HepG2 (cell line): ENCODE measurements around the gene SNAP23. TPM values are rescaled to one million over a fixed set of nuclear protein-coding genes. Genes with fewer than 3 reads are reported as not detected.

Experiments used
- AKAP8 ChIP-seq: sonication (generic); formaldehyde crosslinking; IDR thresholded peaks from 2 replicates; pipeline ENCODE4 v1.5.1; 2020; ENCODE audit warnings: mild to moderate bottlenecking, missing genetic modification reagents
- ATM ChIP-seq: fragments of 450-650 bp; IDR thresholded peaks from 2 replicates; pipeline ENCODE4 v1.7.1; 2017; ENCODE audit warnings: mild to moderate bottlenecking, borderline replicate concordance
- BHLHE40 ChIP-seq: IDR thresholded peaks from 2 replicates; pipeline ENCODE4 v1.6.1; 2011; ENCODE audit warnings: low read length, improper control_type of control experiment
- DNMT3B ChIP-seq: conservative IDR thresholded peaks from 2 replicates; pipeline ENCODE4 v1.6.1; 2016; ENCODE audit warnings: missing biosample characterization, control low read depth
- FOXK1 ChIP-seq: sonication (generic); formaldehyde crosslinking; IDR thresholded peaks from 2 replicates; pipeline ENCODE4 v1.4.0; 2020; ENCODE audit warnings: low read depth, missing genetic modification reagents, borderline replicate concordance
- FOXM1 ChIP-seq: sonication (generic); formaldehyde crosslinking; IDR thresholded peaks from 2 replicates; pipeline ENCODE4 v1.5.0; 2020; ENCODE audit warnings: missing genetic modification reagents
- MIER2 ChIP-seq: IDR thresholded peaks from 2 replicates; pipeline ENCODE4 v1.6.1; 2016; ENCODE audit warnings: missing biosample characterization, missing genetic modification reagents
- MTF1 ChIP-seq: sonication (generic); formaldehyde crosslinking; IDR thresholded peaks from 2 replicates; pipeline ENCODE4 v1.5.0; 2020; ENCODE audit warnings: missing genetic modification reagents
- MXD4 ChIP-seq: IDR thresholded peaks from 2 replicates; pipeline ENCODE4 v1.6.1; 2016; ENCODE audit warnings: mild to moderate bottlenecking, missing biosample characterization, missing genetic modification reagents
- MYPOP ChIP-seq: sonication (generic); formaldehyde crosslinking; IDR thresholded peaks from 2 replicates; pipeline ENCODE4 v1.8.1; 2023; ENCODE audit warnings: mild to moderate bottlenecking, moderate library complexity, missing genetic modification reagents
- NONO ChIP-seq, 2 experiments: fragments of 450-650 bp in 1 of 2; sonication (generic) in 1 of 2; formaldehyde crosslinking in 1 of 2; IDR thresholded peaks in 1 of 2; conservative IDR thresholded peaks in 1 of 2; 2 replicates each; pipeline versions ENCODE4 v1.6.1 to v1.8.0; 2017 to 2022; ENCODE audit warnings: mild to moderate bottlenecking in 1 of 2, missing genetic modification reagents in 1 of 2, moderate library complexity in 1 of 2
- PTBP1 ChIP-seq: fragments of 200-400 bp; formaldehyde crosslinking; IDR thresholded peaks from 2 replicates; pipeline ENCODE4 v1.6.1; 2018; ENCODE audit warnings: low read length, low read depth; ENCODE audit not compliant: poor library complexity, severe bottlenecking
- SIX1 ChIP-seq: sonication (generic); formaldehyde crosslinking; IDR thresholded peaks from 2 replicates; pipeline ENCODE4 v1.4.0; 2020; ENCODE audit warnings: missing genetic modification reagents, borderline replicate concordance
- SUZ12 ChIP-seq: fragments of 150-350 bp; IDR thresholded peaks from 2 replicates; pipeline ENCODE4 v1.6.1; 2014; ENCODE audit warnings: low read depth, low read length
- ZMYM2 ChIP-seq: sonication (generic); formaldehyde crosslinking; IDR thresholded peaks from 2 replicates; pipeline ENCODE4 v1.8.0; 2022; ENCODE audit warnings: mild to moderate bottlenecking, missing genetic modification reagents
- ZNF18 ChIP-seq: sonication (generic); formaldehyde crosslinking; IDR thresholded peaks from 2 replicates; pipeline ENCODE4 v1.8.0; 2022; ENCODE audit warnings: mild to moderate bottlenecking, missing genetic modification reagents; ENCODE audit not compliant: insufficient replicate concordance
- ZNF264 ChIP-seq: sonication (generic); formaldehyde crosslinking; IDR thresholded peaks from 2 replicates; pipeline ENCODE4 v1.4.0; 2020; ENCODE audit warnings: missing genetic modification reagents
- ZNF577 ChIP-seq: sonication (generic); formaldehyde crosslinking; IDR thresholded peaks from 2 replicates; pipeline ENCODE4 v1.4.0; 2020; ENCODE audit warnings: mild to moderate bottlenecking, low read depth, missing genetic modification reagents, borderline replicate concordance
- ZNF652 ChIP-seq: IDR thresholded peaks from 2 replicates; pipeline ENCODE4 v1.6.1; 2016; ENCODE audit warnings: low read depth, borderline replicate concordance
- ZNF749 ChIP-seq: sonication (generic); formaldehyde crosslinking; IDR thresholded peaks from 2 replicates; pipeline ENCODE4 v1.8.0; 2022; ENCODE audit warnings: mild to moderate bottlenecking, missing genetic modification reagents, moderate library complexity, borderline replicate concordance
- polyA plus RNA-seq, 8 experiments: library from polyadenylated mRNA; depleted of rRNA in 3 of 8; stranded (reverse) in 7 of 8; unstranded in 1 of 8; fragments of >200 nt; fragmentation: Illumina TruSeq in 4 of 8; extraction: Trizol in 4 of 8; gene quantifications; 2 replicates each; pipeline versions ENCODE4 v1.2.1 to v1.2.3, GENCODE V29; 2011 to 2016; ENCODE audit warnings: low read depth in 4 of 8, missing spikeins in 1 of 8, mixed read lengths in 1 of 8; ENCODE audit not compliant: insufficient read depth in 1 of 8
- total RNA-seq, 5 experiments: library from RNA; depleted of rRNA; stranded (reverse); fragments of >200 nt; fragmentation: Illumina TruSeq; extraction: Trizol; gene quantifications; 2 replicates each; pipeline ENCODE4 v1.2.3, GENCODE V29; 2016; ENCODE audit warnings: low read depth in 1 of 5
- TF ChIP-seq, protein P1 (sequence below): sonication (generic); formaldehyde crosslinking; IDR thresholded peaks from 2 replicates; pipeline ENCODE4 v1.4.0; 2020; ENCODE audit warnings: mild to moderate bottlenecking, missing genetic modification reagents
- TF ChIP-seq, protein P2 (sequence below): sonication (generic); formaldehyde crosslinking; IDR thresholded peaks from 2 replicates; pipeline ENCODE4 v1.5.0; 2020; ENCODE audit warnings: mild to moderate bottlenecking, missing genetic modification reagents
- TF ChIP-seq, protein P3 (sequence below): sonication (generic); formaldehyde crosslinking; IDR thresholded peaks from 2 replicates; pipeline ENCODE4 v1.4.0; 2020; ENCODE audit warnings: missing genetic modification reagents

SNAP23 gene
- total and polyA plus RNA-seq, 2 of the 13 experiments (the other 11 are each of a cell fraction or from before 2014, with no cell fraction given), result 37.0 to 101 TPM

GRCh38 chr15:42490671-42491538 lies 4.5 kb upstream of the SNAP23 start, which contains the start of gene ZNF106 (continued):
- TF ChIP-seq MIER2 (CRISPR knock-in tag), result no peak
- no peak for TF ChIP-seq ZMYM2
- TF ChIP-seq, protein P1, sequence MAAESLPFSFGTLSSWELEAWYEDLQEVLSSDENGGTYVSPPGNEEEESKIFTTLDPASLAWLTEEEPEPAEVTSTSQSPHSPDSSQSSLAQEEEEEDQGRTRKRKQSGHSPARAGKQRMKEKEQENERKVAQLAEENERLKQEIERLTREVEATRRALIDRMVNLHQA (CRISPR knock-in tag), result no peak
- peak; percentile 62; the same call in 1 of the 2 replicates for TF ChIP-seq MTF1 (CRISPR knock-in tag)
- peak; percentile 64; the same call in 1 of the 2 replicates for TF ChIP-seq MYPOP
- TF ChIP-seq ZNF652 (CRISPR knock-in tag), result peak; percentile 26; the same call in 1 of the 2 replicates
- TF ChIP-seq, protein P2, sequence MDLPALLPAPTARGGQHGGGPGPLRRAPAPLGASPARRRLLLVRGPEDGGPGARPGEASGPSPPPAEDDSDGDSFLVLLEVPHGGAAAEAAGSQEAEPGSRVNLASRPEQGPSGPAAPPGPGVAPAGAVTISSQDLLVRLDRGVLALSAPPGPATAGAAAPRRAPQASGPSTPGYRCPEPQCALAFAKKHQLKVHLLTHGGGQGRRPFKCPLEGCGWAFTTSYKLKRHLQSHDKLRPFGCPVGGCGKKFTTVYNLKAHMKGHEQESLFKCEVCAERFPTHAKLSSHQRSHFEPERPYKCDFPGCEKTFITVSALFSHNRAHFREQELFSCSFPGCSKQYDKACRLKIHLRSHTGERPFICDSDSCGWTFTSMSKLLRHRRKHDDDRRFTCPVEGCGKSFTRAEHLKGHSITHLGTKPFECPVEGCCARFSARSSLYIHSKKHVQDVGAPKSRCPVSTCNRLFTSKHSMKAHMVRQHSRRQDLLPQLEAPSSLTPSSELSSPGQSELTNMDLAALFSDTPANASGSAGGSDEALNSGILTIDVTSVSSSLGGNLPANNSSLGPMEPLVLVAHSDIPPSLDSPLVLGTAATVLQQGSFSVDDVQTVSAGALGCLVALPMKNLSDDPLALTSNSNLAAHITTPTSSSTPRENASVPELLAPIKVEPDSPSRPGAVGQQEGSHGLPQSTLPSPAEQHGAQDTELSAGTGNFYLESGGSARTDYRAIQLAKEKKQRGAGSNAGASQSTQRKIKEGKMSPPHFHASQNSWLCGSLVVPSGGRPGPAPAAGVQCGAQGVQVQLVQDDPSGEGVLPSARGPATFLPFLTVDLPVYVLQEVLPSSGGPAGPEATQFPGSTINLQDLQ, result no peak
- TF ChIP-seq NONO (IDR thresholded peaks at IDR 0.05), result no peak
- peak; percentile 74 for TF ChIP-seq NONO (CRISPR knock-in tag; conservative IDR thresholded peaks at IDR 0.05)
- TF ChIP-seq AKAP8 (CRISPR knock-in tag), result no peak; the same call in 1 of the 2 replicates
- peak; percentile 83 for TF ChIP-seq FOXK1 (CRISPR knock-in tag)
- TF ChIP-seq MXD4 (CRISPR knock-in tag), result peak; percentile 40; the same call in 1 of the 2 replicates
- no peak for TF ChIP-seq DNMT3B (CRISPR knock-in tag)
- no peak for TF ChIP-seq BHLHE40
- no peak for TF ChIP-seq SUZ12
- TF ChIP-seq, protein P3, sequence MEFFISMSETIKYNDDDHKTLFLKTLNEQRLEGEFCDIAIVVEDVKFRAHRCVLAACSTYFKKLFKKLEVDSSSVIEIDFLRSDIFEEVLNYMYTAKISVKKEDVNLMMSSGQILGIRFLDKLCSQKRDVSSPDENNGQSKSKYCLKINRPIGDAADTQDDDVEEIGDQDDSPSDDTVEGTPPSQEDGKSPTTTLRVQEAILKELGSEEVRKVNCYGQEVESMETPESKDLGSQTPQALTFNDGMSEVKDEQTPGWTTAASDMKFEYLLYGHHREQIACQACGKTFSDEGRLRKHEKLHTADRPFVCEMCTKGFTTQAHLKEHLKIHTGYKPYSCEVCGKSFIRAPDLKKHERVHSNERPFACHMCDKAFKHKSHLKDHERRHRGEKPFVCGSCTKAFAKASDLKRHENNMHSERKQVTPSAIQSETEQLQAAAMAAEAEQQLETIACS (CRISPR knock-in tag), result no peak
- TF ChIP-seq FOXM1 (CRISPR knock-in tag), result no peak
- peak; percentile 84; the same call in 1 of the 2 replicates for TF ChIP-seq ZNF264 (CRISPR knock-in tag)
- TF ChIP-seq PTBP1, result no peak
- no peak; the same call in 1 of the 2 replicates for TF ChIP-seq ZNF749 (CRISPR knock-in tag)
- no peak for TF ChIP-seq SIX1 (CRISPR knock-in tag)
- no peak for TF ChIP-seq ZNF18
- TF ChIP-seq ATM, result no peak
- 0 out of 2 replicates have a peak, but pooled peaks have one; percentile 25 for TF ChIP-seq ZNF577
